Sigmoid colon (tissue), 7 donors: ENCODE data around the gene CDKN1A. TPM values are rescaled to one million over a fixed set of nuclear protein-coding genes. Genes with fewer than 3 reads are reported as not detected.

Source experiments
- DNase-seq: peaks from one replicate; pipeline ENCODE4 v3.0.0-alpha.2; 2019
- H3K27ac ChIP-seq, 4 donors: fragments of 200-600 bp; sonication (generic); one replicate each; pipeline ENCODE4 v1.5.1; 2016 to 2019; ENCODE audit warnings: mild to moderate bottlenecking in 1 of 4
- H3K27me3 ChIP-seq, 3 donors: fragments of 200-600 bp; sonication (generic); one replicate each; pipeline ENCODE4 v1.5.1; 2019; ENCODE audit warnings: mild to moderate bottlenecking in 1 of 3
- H3K36me3 ChIP-seq, 4 donors: fragments of 200-600 bp; sonication (generic); one replicate each; pipeline ENCODE4 v1.5.1; 2016 to 2019
- H3K4me1 ChIP-seq, 4 donors: fragments of 200-600 bp; sonication (generic); one replicate each; pipeline ENCODE4 v1.5.1; 2017 to 2019
- H3K4me3 ChIP-seq, 4 donors: fragments of 200-600 bp; sonication (generic); one replicate each; pipeline ENCODE4 v1.5.1; 2017 to 2019; ENCODE audit warnings: mild to moderate bottlenecking in 2 of 4, moderate library complexity in 1 of 4
- H3K9me3 ChIP-seq, 4 donors: fragments of 200-600 bp in 3 of 4; sonication (generic) in 3 of 4; one replicate each; pipeline versions ENCODE4 v1.5.1 to v1.6.1; 2013 to 2019
- CTCF ChIP-seq, 4 experiments: fragments of 450-650 bp in 3 of 4; fragments of 200-600 bp in 1 of 4; IDR thresholded peaks; one replicate each; pipeline ENCODE4 v1.5.1; 2016 to 2019; ENCODE audit warnings: antibody characterized with exemption in 4 of 4, mild to moderate bottlenecking in 3 of 4, moderate library complexity in 2 of 4
- EP300 ChIP-seq, 4 donors: sonication (generic); formaldehyde crosslinking; IDR thresholded peaks; one replicate each; pipeline ENCODE4 v1.6.1; 2017; ENCODE audit warnings: antibody characterized with exemption in 4 of 4
- POLR2A ChIP-seq, 2 donors: fragments of 450-650 bp; IDR thresholded peaks; one replicate each; pipeline ENCODE4 v1.6.1; 2016; ENCODE audit warnings: antibody characterized with exemption in 2 of 2, mild to moderate bottlenecking in 2 of 2, moderate library complexity in 2 of 2
- POLR2AphosphoS5 ChIP-seq, 4 donors: sonication (generic); formaldehyde crosslinking; IDR thresholded peaks; one replicate each; pipeline ENCODE4 v1.6.1; 2017; ENCODE audit warnings: antibody characterized with exemption in 4 of 4
- WGBS, 2 donors: extraction: QIAGEN DNeasy Blood & Tissue Kit; methylation state at CpG; one replicate each; pipeline ENCODE4 v1.1.7; 2013; 5-methylcytosine and 5-hydroxymethylcytosine counted together
- intact Hi-C: fragments of 100-400 bp; cut with DNase I; formaldehyde crosslinking; loops from one replicate; pipeline ENCODE4 v1.15.1; 2023
- polyA plus RNA-seq, 3 donors: library from polyadenylated mRNA; stranded (reverse); fragments of 200-250 nt; gene quantifications; one replicate each; pipeline ENCODE4 v1.2.3, GENCODE V29; 2013
- total RNA-seq, 4 donors: library from RNA; depleted of rRNA; stranded (reverse); fragments of >200 nt; gene quantifications; one replicate each; pipeline ENCODE4 v1.1.0, GENCODE V29; 2016
- donor health status: healthy with polysubstance abuse.
- donor health status: Bipolar disorder and iron deficiency.
- donor health status: healthy.

Gene CDKN1A
- total and polyA plus RNA-seq, 7 donors = 35.7 to 429 (median 255) TPM

GRCh38 chr6:36725581-36725980 lies 47.1 kb downstream of the CDKN1A start:
- peak; percentile 52 for DNase-seq
- intact Hi-C loops = no loop called here
- no peaks in the 10 kb centered on the region for H3K4me1 ChIP-seq
- no peaks in the 10 kb centered on the region for H3K27me3 ChIP-seq
- TF ChIP-seq POLR2AphosphoS5 (IDR thresholded peaks at IDR 0.05) = no peak
- no peak for TF ChIP-seq POLR2A (IDR thresholded peaks at IDR 0.05)
- no peak for TF ChIP-seq EP300 (IDR thresholded peaks at IDR 0.05)
- no peak for TF ChIP-seq CTCF (IDR thresholded peaks at IDR 0.05)
- H3K36me3 ChIP-seq = no peaks in the 10 kb centered on the region
- H3K27ac ChIP-seq = no peak overlapping the region
- WGBS, 2 donors = 93 to 94% methylated on average over 7 of the region's 7 CpGs
- no peaks in the 10 kb centered on the region for H3K9me3 ChIP-seq
- no peak overlapping the region for H3K4me3 ChIP-seq

GRCh38 chr6:36727505-36728021 lies 49.0 kb downstream of the CDKN1A start:
- H3K27me3 ChIP-seq = no peaks in the 10 kb centered on the region
- no peaks in the 10 kb centered on the region for H3K9me3 ChIP-seq
- H3K4me3 ChIP-seq = no peak overlapping the region
- no peaks in the 10 kb centered on the region for H3K4me1 ChIP-seq
- no peak for DNase-seq
- 87 to 89% methylated on average over 7 of the region's 7 CpGs for WGBS, 2 donors
- TF ChIP-seq POLR2A (IDR thresholded peaks at IDR 0.05) = no peak
- TF ChIP-seq CTCF (IDR thresholded peaks at IDR 0.05) = no peak
- no peak for TF ChIP-seq POLR2AphosphoS5 (IDR thresholded peaks at IDR 0.05)
- no peak for TF ChIP-seq EP300 (IDR thresholded peaks at IDR 0.05)
- no peak overlapping the region for H3K27ac ChIP-seq
- H3K36me3 ChIP-seq = no peaks in the 10 kb centered on the region
- intact Hi-C loops = no loop called here

GRCh38 chr6:36728289-36729160 lies 50.0 kb downstream of the CDKN1A start:
- Histone ChIP-seq H3K9me3 (no peaks in the 10 kb centered on the region), H3K27ac (no peak overlapping the region), H3K4me1 (no peaks in the 10 kb centered on the region), H3K36me3 (no peaks in the 10 kb centered on the region), H3K27me3 (no peaks in the 10 kb centered on the region), H3K4me3 (no peak overlapping the region)
- intact Hi-C loops = no loop called here
- DNase-seq = no peak
- no peak for TF ChIP-seq CTCF (IDR thresholded peaks at IDR 0.05)
- no peak for TF ChIP-seq POLR2A (IDR thresholded peaks at IDR 0.05)
- TF ChIP-seq POLR2AphosphoS5 (IDR thresholded peaks at IDR 0.05) = no peak
- TF ChIP-seq EP300 (IDR thresholded peaks at IDR 0.05) = no peak
- 82 to 90% methylated on average over 11 of the region's 11 CpGs for WGBS, 2 donors

GRCh38 chr6:36729161-36729524 lies 50.6 kb downstream of the CDKN1A start:
- WGBS, 2 donors = 53 to 67% methylated on average over 3 of the region's 3 CpGs
- intact Hi-C loops = no loop called here
- H3K4me1 ChIP-seq = peaks cover 0 to under 1% (median 0%) of the 10 kb centered on the region in 4 donors

More at GRCh38 chr6:36729161-36729524, 50.6 kb downstream of the CDKN1A start:
- Histone ChIP-seq H3K36me3 (no peaks in the 10 kb centered on the region), H3K27me3 (no peaks in the 10 kb centered on the region), H3K9me3 (no peaks in the 10 kb centered on the region), H3K27ac (no peak overlapping the region), H3K4me3 (no peak overlapping the region)
- DNase-seq = no peak
- TF ChIP-seq POLR2AphosphoS5 (IDR thresholded peaks at IDR 0.05) (peak in 1 of 4 donors; percentile 17), EP300 (IDR thresholded peaks at IDR 0.05) (no peak)
